Measurements from ENCODE around the gene CRIP1. TPM values are rescaled to one million over a fixed set of nuclear protein-coding genes. Genes with fewer than 3 reads are reported as not detected.

Gene CRIP1
- total RNA-seq, 1 donor from 2014 or later: not detected

GRCh38 chr14:105471297-105471821 lies 15.3 kb upstream of the CRIP1 start:
- DNase-seq (ENCODE audit: low read depth) (no peak), FAIRE-seq (no peak)
- H3K27me3 ChIP-seq (ENCODE audit: control insufficient read depth, insufficient read depth, low read length): no peaks in the 10 kb centered on the region
- no peak for TF ChIP-seq CTCF (IDR thresholded peaks at IDR 0.05; ENCODE audit: insufficient read depth, low read length, severe bottlenecking)
- no peak overlapping the region for H3K4me3 ChIP-seq (ENCODE audit: low read depth, low read length)
- peaks cover 5% of the 10 kb centered on the region for H3K36me3 ChIP-seq (ENCODE audit: control insufficient read depth, insufficient read depth, low read length)

DNA sequence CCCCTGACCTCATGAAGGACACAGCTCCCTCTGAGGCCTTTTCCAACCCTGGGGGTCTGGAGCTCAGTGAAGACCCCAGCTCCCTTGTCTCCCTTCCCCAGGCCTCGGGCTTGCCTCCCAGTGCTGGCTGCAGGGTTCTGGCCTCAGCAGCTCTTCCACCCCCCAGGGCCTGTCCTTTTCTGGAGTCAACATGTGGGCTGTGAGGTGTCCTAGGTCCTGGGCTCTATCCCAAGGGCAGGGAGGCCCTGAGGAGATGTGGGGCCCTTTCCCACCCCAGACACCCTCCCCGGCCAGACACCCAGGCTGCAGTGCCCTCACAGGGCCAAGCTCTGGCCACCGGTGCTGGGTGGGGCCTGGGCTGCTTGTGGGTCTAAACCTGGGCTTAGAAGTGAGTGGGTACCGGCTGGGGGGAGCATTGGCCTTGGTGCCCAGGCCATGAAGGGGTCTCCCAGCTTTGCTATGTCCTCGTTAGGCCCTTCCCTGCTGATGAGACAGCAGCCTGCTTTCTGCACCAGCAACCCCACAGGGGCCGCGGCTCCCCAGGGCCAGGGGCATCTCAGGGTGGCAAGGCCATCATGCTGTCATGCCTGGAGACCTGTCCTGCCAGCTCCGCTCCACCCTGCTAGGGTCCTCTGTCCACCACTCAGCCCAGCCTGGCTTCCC lies 14.7 kb upstream of the CRIP1 start:
- Histone ChIP-seq H3K27me3 (ENCODE audit: control insufficient read depth, insufficient read depth, low read length) (no peaks in the 10 kb centered on the region), H3K4me3 (ENCODE audit: low read depth, low read length) (no peak overlapping the region), H3K36me3 (ENCODE audit: control insufficient read depth, insufficient read depth, low read length) (peaks cover 5% of the 10 kb centered on the region)
- no peak for TF ChIP-seq CTCF (IDR thresholded peaks at IDR 0.05; ENCODE audit: insufficient read depth, low read length, severe bottlenecking)
- no peak for DNase-seq (ENCODE audit: low read depth)
- no peak for FAIRE-seq

DNA sequence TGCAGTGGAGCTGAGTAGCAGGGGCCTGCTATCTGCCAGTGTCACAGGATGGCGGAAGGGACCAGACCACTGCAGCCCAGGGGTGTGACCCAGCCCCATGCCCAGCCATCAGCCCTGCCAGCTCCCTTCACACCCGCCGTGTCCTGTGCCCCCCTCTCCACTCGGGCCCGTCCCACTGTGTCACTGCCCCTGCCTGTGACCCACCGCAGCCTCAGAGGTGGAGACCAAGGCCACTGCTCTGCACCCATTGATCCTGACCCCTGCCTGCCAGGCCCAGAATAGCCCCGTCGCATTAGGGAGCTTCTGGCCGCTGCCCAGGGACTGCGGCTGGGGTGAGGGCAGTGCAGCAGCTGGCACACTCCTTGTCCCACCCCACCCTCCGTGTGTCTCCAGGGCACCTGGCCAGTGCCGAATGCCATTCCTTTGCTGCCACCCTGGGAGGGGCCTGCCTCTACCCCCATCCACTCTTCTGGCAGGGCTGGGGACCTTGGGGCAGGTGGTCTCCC lies 14.1 kb upstream of the CRIP1 start:
- no peak overlapping the region for H3K4me3 ChIP-seq (ENCODE audit: low read depth, low read length)
- no peak for TF ChIP-seq CTCF (IDR thresholded peaks at IDR 0.05; ENCODE audit: insufficient read depth, low read length, severe bottlenecking)
- no peak for DNase-seq (ENCODE audit: low read depth)
- H3K27me3 ChIP-seq (ENCODE audit: control insufficient read depth, insufficient read depth, low read length): no peaks in the 10 kb centered on the region
- FAIRE-seq: no peak
- H3K36me3 ChIP-seq (ENCODE audit: control insufficient read depth, insufficient read depth, low read length): peaks cover 1% of the 10 kb centered on the region

DNA sequence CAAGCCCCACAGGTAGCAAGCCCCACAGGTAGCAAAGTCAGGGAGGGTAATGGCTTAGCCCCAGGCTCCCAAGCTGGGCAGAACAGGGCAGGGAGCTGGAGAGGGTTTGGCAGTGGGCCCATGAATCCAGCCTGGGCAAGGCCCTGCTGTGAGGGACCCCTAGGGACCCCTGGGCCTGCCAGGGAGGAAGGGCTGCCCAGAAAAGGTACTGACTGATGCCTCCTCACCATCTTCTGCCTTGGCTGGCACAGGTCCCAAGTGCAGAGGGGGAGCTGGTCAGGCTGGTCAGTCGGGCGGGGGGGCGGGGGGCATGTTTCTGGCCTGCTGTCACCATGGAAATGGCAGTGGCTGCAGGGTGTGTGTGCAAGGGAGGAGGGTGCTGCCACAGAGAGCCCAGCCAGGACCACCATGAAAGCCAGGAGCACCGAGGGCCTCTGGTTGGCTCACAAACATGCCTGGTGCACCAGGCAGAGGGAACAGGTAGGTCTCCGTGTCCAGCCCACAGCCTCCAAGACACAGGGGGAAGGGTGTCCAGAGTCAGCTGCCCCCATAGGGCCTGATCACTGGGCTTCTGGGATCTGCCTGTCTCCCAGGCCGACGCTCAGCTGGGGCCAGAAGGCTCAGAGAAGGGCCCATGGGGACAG lies 13.5 kb upstream of the CRIP1 start:
- no peaks in the 10 kb centered on the region for H3K27me3 ChIP-seq (ENCODE audit: control insufficient read depth, insufficient read depth, low read length)
- FAIRE-seq (no peak), DNase-seq (ENCODE audit: low read depth) (no peak)
- no peak for TF ChIP-seq CTCF (IDR thresholded peaks at IDR 0.05; ENCODE audit: insufficient read depth, low read length, severe bottlenecking)
- peak overlapping the region; percentile 68 for H3K4me3 ChIP-seq (ENCODE audit: low read depth, low read length)
- no peaks in the 10 kb centered on the region for H3K36me3 ChIP-seq (ENCODE audit: control insufficient read depth, insufficient read depth, low read length)

GRCh38 chr14:105473677-105474482 lies 12.8 kb upstream of the CRIP1 start:
- peak overlapping the region; percentile 68 for H3K4me3 ChIP-seq (ENCODE audit: low read depth, low read length)
- FAIRE-seq: no peak
- DNase-seq (ENCODE audit: low read depth): peak; percentile 76
- H3K36me3 ChIP-seq (ENCODE audit: control insufficient read depth, insufficient read depth, low read length): no peaks in the 10 kb centered on the region
- TF ChIP-seq CTCF (IDR thresholded peaks at IDR 0.05; ENCODE audit: insufficient read depth, low read length, severe bottlenecking): no peak
- no peaks in the 10 kb centered on the region for H3K27me3 ChIP-seq (ENCODE audit: control insufficient read depth, insufficient read depth, low read length)

Data from bronchial epithelial cell (primary cell).